ENCODE data around the gene IQCE.

GRCh38 chr7:2559283-2559950, 638 bp downstream of the IQCE start:
- TF ChIP-seq CTCF (IDR thresholded peaks at IDR 0.05) (no peak), POLR2A (IDR thresholded peaks at IDR 0.05) (no peak)
